Measurements from ENCODE around the gene CFAP20DC. TPM values are rescaled to one million over a fixed set of nuclear protein-coding genes. Genes with fewer than 3 reads are reported as not detected.

CFAP20DC gene
- polyA plus RNA-seq, 1 experiment: 0.81 TPM

GRCh38 chr3:59072681-59073080 lies 22.9 kb upstream of the CFAP20DC start:
- Histone ChIP-seq H3K27me3 (ENCODE audit: control insufficient read depth, insufficient read depth, low read length) (peaks cover 2% of the 10 kb centered on the region; the same call in 1 of the 2 replicates), H3K36me3 (ENCODE audit: control insufficient read depth, insufficient read depth, low read length) (no peaks in the 10 kb centered on the region), H3K4me3 (ENCODE audit: low read depth, low read length) (no peak overlapping the region)
- ChIA-PET CTCF (no interaction called here), POLR2A (no interaction called here)
- no peak for TF ChIP-seq CTCF (IDR thresholded peaks at IDR 0.05; ENCODE audit: insufficient read depth, low read depth, low read length)
- no peak for DNase-seq (ENCODE audit: low read depth)

- ChIA-PET POLR2A (no interaction called here), CTCF (interaction anchor here (1.1 kb wide), 2 partner anchors 17 to 39 kb away, joined by 3 read pairs; no protein-coding TSS in a partner anchor)
- no peak for DNase-seq (ENCODE audit: low read depth)
- no peaks in the 10 kb centered on the region for H3K36me3 ChIP-seq (ENCODE audit: control insufficient read depth, insufficient read depth, low read length)
- no peaks in the 10 kb centered on the region for H3K27me3 ChIP-seq (ENCODE audit: control insufficient read depth, insufficient read depth, low read length)
- TF ChIP-seq CTCF (IDR thresholded peaks at IDR 0.05; ENCODE audit: insufficient read depth, low read depth, low read length): no peak
- H3K4me3 ChIP-seq (ENCODE audit: low read depth, low read length): no peak overlapping the region
Measured at GRCh38 chr3:59069838-59070237, 20.0 kb upstream of the CFAP20DC start.

GRCh38 chr3:59065240-59065639 lies 15.4 kb upstream of the CFAP20DC start:
- no peaks in the 10 kb centered on the region for H3K36me3 ChIP-seq (ENCODE audit: control insufficient read depth, insufficient read depth, low read length)
- ChIA-PET POLR2A (no interaction called here), CTCF (no interaction called here)
- no peak for DNase-seq (ENCODE audit: low read depth)
- peaks cover 2% of the 10 kb centered on the region for H3K27me3 ChIP-seq (ENCODE audit: control insufficient read depth, insufficient read depth, low read length)
- TF ChIP-seq CTCF (IDR thresholded peaks at IDR 0.05; ENCODE audit: insufficient read depth, low read depth, low read length): no peak
- H3K4me3 ChIP-seq (ENCODE audit: low read depth, low read length): no peak overlapping the region

- no peak for DNase-seq (ENCODE audit: low read depth)
- Histone ChIP-seq H3K27me3 (ENCODE audit: control insufficient read depth, insufficient read depth, low read length) (peaks cover 2% of the 10 kb centered on the region), H3K4me3 (ENCODE audit: low read depth, low read length) (no peak overlapping the region), H3K36me3 (ENCODE audit: control insufficient read depth, insufficient read depth, low read length) (no peaks in the 10 kb centered on the region)
- POLR2A ChIA-PET: no interaction called here
- no peak for TF ChIP-seq CTCF (IDR thresholded peaks at IDR 0.05; ENCODE audit: insufficient read depth, low read depth, low read length)
- CTCF ChIA-PET: interaction anchor here (1.2 kb wide), 1 partner anchor 12 kb away, joined by 5 read pairs; no protein-coding TSS in a partner anchor
Measured at GRCh38 chr3:59064728-59065127, 14.9 kb upstream of the CFAP20DC start.

- H3K27me3 ChIP-seq (ENCODE audit: control insufficient read depth, insufficient read depth, low read length): peaks cover 2% of the 10 kb centered on the region
- no peak for TF ChIP-seq CTCF (IDR thresholded peaks at IDR 0.05; ENCODE audit: insufficient read depth, low read depth, low read length)
- POLR2A ChIA-PET: no interaction called here
- CTCF ChIA-PET: interaction anchor here (1.2 kb wide), 1 partner anchor 11 kb away, joined by 5 read pairs; no protein-coding TSS in a partner anchor
- no peak overlapping the region for H3K4me3 ChIP-seq (ENCODE audit: low read depth, low read length)
- DNase-seq (ENCODE audit: low read depth): no peak
- no peaks in the 10 kb centered on the region for H3K36me3 ChIP-seq (ENCODE audit: control insufficient read depth, insufficient read depth, low read length)
Measured at GRCh38 chr3:59064276-59064675, 14.5 kb upstream of the CFAP20DC start.
